ENCODE measurements around the gene DCAF7. TPM values are rescaled to one million over a fixed set of nuclear protein-coding genes. Genes with fewer than 3 reads are reported as not detected.

The DCAF7 gene
- total RNA-seq, 1 experiment from 2014 or later = 144 TPM

DNA sequence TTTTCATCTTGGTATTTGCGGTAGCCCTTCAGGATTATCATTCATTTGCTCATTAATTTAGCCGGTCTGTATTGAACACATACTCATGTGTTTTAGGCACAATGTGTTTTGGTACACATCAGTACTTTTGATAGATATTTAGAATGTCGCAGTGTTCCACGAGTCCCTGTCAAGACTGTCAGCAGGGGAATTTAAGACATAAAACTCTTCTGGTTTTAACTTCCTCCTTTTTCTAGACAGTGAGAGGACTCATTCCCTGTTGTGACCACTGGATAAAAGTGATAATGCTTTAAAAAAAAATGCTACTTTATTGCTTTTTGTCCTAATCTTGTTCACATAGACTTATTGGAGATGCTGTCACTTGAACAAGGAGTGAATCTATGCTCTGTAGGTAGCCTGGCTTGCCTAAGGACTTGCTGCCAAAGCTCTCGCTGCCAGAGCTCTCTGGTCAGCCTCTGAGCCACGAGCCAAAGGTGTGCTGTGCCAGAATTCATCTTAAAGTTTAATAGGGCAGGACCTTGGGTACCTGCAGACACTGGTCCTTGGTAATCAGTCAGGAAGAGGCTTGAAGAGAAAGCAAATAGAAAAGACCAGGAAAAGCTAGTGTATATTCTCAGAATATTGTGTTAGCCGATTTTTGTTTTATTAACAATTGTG, 5.4 kb downstream of the DCAF7 start (continued):
- TF ChIP-seq CTCF (IDR thresholded peaks at IDR 0.05 in 2 of 3, conservative IDR thresholded peaks at IDR 0.05 in 1 of 3; ENCODE audit: borderline replicate concordance in 1 of 3, insufficient read depth in 1 of 3, low read depth in 2 of 3, low read length in 2 of 3) = no peak
- no peak for TF ChIP-seq MAX (IDR thresholded peaks at IDR 0.05)
- no peak for TF ChIP-seq SRF (IDR thresholded peaks at IDR 0.05; ENCODE audit: low read depth)
- TF ChIP-seq ZNF274 (IDR thresholded peaks at IDR 0.05; ENCODE audit: low read depth, low read length) = no peak
- no peak for TF ChIP-seq TCF7L2 (IDR thresholded peaks at IDR 0.05; ENCODE audit: borderline replicate concordance, extremely low read depth, insufficient read depth, insufficient read length)
- TF ChIP-seq RAD21 (IDR thresholded peaks at IDR 0.05; ENCODE audit: low read depth) = no peak
- no peak for TF ChIP-seq EZH2 (IDR thresholded peaks at IDR 0.05)
- TF ChIP-seq SP1 (IDR thresholded peaks at IDR 0.05; ENCODE audit: low read depth) = no peak
- no peak for TF ChIP-seq ZFX (IDR thresholded peaks at IDR 0.05)

DNA sequence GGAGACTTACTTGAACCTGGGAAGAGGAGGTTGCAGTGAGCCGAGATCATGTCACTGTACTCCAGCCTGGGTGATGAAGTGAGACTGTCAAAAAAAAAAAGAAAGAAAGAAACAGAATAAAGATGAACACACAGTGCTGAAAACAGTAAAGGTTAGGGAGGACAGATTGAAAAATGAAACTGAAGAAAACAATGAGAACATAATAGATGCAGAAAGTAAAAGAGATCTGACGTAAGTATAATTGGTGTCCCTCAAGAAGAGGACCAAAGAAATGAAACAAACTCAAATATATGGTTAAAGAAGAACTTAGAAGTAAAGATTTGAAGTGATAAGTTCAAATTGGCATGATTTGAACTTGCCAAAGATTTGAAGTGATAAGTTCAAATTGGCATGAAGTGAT, 7.1 kb downstream of the DCAF7 start:
- H3K9ac ChIP-seq (ENCODE audit: low read length) = no peak overlapping the region
- peaks cover 0 to 7% of the 10 kb centered on the region in 2 experiments; a peak in 1 of 4 replicates for H3K36me3 ChIP-seq (ENCODE audit: control insufficient read depth in 1 of 2, insufficient read depth in 2 of 2, low read length in 2 of 2)
- intact Hi-C loops (cut with micrococcal nuclease) = no loop called here
- no peak overlapping the region for H3K4me3 ChIP-seq (replicated peaks in 1 of 2; ENCODE audit: low read depth in 1 of 2, low read length in 2 of 2)
- no peak overlapping the region for H3K27ac ChIP-seq (ENCODE audit: low read depth, low read length)
- H3K4me1 ChIP-seq (ENCODE audit: control insufficient read depth in 1 of 2, insufficient read depth in 2 of 2, low read length in 2 of 2) = no peaks in the 10 kb centered on the region
- no peaks in the 10 kb centered on the region for H3K9me2 ChIP-seq (ENCODE audit: insufficient read depth)
- peaks cover 13% of the 10 kb centered on the region; the same call in 1 of the 2 replicates for H4K20me1 ChIP-seq (ENCODE audit: insufficient read depth)
- no peak for ATAC-seq
- no peaks in the 10 kb centered on the region for H3K27me3 ChIP-seq (ENCODE audit: insufficient read depth, low read length)
- H3K4me2 ChIP-seq (ENCODE audit: low read length) = no peak overlapping the region
- no TSS peak for BruUV-seq (replicated peaks)
- DNase-seq (ENCODE audit: low read depth, low spot score) = no peak
- ChIA-PET CTCF (no interaction called here), POLR2A (no interaction called here), RAD21 (ENCODE audit: low non-redundant PET in 1 of 2, low total read pairs in 2 of 2, uncharacterized antibody in 2 of 2, unreplicated experiment in 2 of 2) (no interaction called here)
- H2AFZ ChIP-seq (ENCODE audit: low read depth, low read length, poor library complexity, severe bottlenecking) = no peak overlapping the region
- H3K9me3 ChIP-seq (ENCODE audit: control insufficient read depth in 1 of 2, insufficient read depth in 1 of 2, low read depth in 1 of 2, low read length in 2 of 2) = no peaks in the 10 kb centered on the region
- H3K79me2 ChIP-seq (ENCODE audit: insufficient read depth, low read length) = peaks cover 95% of the 10 kb centered on the region
- TF ChIP-seq MAX (IDR thresholded peaks at IDR 0.05) = no peak
- no peak for TF ChIP-seq POLR2AphosphoS5 (IDR thresholded peaks at IDR 0.05; ENCODE audit: low read depth, low read length)
- no peak for TF ChIP-seq YY1 (IDR thresholded peaks at IDR 0.05; ENCODE audit: extremely low read depth, insufficient replicate concordance, low read depth, low read length)
- TF ChIP-seq, protein P1, sequence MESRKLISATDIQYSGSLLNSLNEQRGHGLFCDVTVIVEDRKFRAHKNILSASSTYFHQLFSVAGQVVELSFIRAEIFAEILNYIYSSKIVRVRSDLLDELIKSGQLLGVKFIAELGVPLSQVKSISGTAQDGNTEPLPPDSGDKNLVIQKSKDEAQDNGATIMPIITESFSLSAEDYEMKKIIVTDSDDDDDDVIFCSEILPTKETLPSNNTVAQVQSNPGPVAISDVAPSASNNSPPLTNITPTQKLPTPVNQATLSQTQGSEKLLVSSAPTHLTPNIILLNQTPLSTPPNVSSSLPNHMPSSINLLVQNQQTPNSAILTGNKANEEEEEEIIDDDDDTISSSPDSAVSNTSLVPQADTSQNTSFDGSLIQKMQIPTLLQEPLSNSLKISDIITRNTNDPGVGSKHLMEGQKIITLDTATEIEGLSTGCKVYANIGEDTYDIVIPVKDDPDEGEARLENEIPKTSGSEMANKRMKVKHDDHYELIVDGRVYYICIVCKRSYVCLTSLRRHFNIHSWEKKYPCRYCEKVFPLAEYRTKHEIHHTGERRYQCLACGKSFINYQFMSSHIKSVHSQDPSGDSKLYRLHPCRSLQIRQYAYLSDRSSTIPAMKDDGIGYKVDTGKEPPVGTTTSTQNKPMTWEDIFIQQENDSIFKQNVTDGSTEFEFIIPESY (IDR thresholded peaks at IDR 0.05; ENCODE audit: extremely low read depth, insufficient replicate concordance, low read length) = no peak
- no peak for TF ChIP-seq ZNF274 (IDR thresholded peaks at IDR 0.05; ENCODE audit: low read depth, low read length)
- TF ChIP-seq TCF7L2 (IDR thresholded peaks at IDR 0.05; ENCODE audit: borderline replicate concordance, extremely low read depth, insufficient read depth, insufficient read length) = no peak
- TF ChIP-seq EZH2 (IDR thresholded peaks at IDR 0.05) = no peak
- TF ChIP-seq SRF (IDR thresholded peaks at IDR 0.05; ENCODE audit: low read depth) = no peak
- no peak for TF ChIP-seq POLR2A (IDR thresholded peaks at IDR 0.05; ENCODE audit: borderline replicate concordance, extremely low read depth, insufficient read depth, insufficient read length)
- no peak for TF ChIP-seq CEBPB (IDR thresholded peaks at IDR 0.05; ENCODE audit: low read depth)
- TF ChIP-seq, protein P2, sequence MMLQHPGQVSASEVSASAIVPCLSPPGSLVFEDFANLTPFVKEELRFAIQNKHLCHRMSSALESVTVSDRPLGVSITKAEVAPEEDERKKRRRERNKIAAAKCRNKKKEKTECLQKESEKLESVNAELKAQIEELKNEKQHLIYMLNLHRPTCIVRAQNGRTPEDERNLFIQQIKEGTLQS (IDR thresholded peaks at IDR 0.05) = no peak
- TF ChIP-seq ELF1 (IDR thresholded peaks at IDR 0.05; ENCODE audit: borderline replicate concordance, low read depth) = no peak
- TF ChIP-seq RAD21 (IDR thresholded peaks at IDR 0.05; ENCODE audit: low read depth) = no peak
- no peak for TF ChIP-seq JUND (IDR thresholded peaks at IDR 0.05)
- TF ChIP-seq CBX3 (IDR thresholded peaks at IDR 0.05; ENCODE audit: low read depth) = no peak
- no peak for TF ChIP-seq ZFX (IDR thresholded peaks at IDR 0.05)
- no peak for TF ChIP-seq EGR1 (IDR thresholded peaks at IDR 0.05; ENCODE audit: low read depth)
- no peak for TF ChIP-seq SP1 (IDR thresholded peaks at IDR 0.05; ENCODE audit: low read depth)
- TF ChIP-seq FOSL1 (IDR thresholded peaks at IDR 0.05; ENCODE audit: low read depth) = no peak
